H1 (cell line): ENCODE data around the gene MGLL. TPM values are rescaled to one million over a fixed set of nuclear protein-coding genes. Genes with fewer than 3 reads are reported as not detected.

Source experiments
- CTCF ChIA-PET: fragments of 300-600 bp; sonication (Branson Sonifier 250); formaldehyde crosslinking; loops from one replicate; lab custom pipeline; 2021; ENCODE audit not compliant: partially characterized antibody; lab: Charles Lee
- POLR2A ChIA-PET: fragments of 300-600 bp; sonication (Branson Sonifier 250); formaldehyde crosslinking; loops from one replicate; lab custom pipeline; 2021; ENCODE audit warnings: inconsistent platforms; ENCODE audit not compliant: partially characterized antibody; lab: Charles Lee
- DNase-seq, 2 experiments: peaks; one replicate each; pipeline versions ENCODE4 v3.0.0 to v3.0.0-alpha.2; 2010 to 2022; ENCODE audit warnings: low spot score in 2 of 2, low read depth in 1 of 2, mixed read lengths in 1 of 2
- FAIRE-seq: peaks from 2 replicates; lab custom pipeline; 2011; peaks lifted over from hg19 to GRCh38; lab: Jason Lieb, UNC
- H2AFZ ChIP-seq: 2 replicates; pipeline ENCODE4 v1.8.1; 2012; ENCODE audit warnings: low read length, inconsistent platforms
- H2AK5ac ChIP-seq: 2 replicates; pipeline ENCODE4 v1.6.1; 2013; ENCODE audit warnings: low read depth, low read length
- H2BK120ac ChIP-seq: replicated peaks from 2 replicates; pipeline ENCODE3; 2013; ENCODE audit warnings: low read depth, low read length, inconsistent platforms
- H2BK12ac ChIP-seq: 2 replicates; pipeline ENCODE4 v1.6.1; 2013; ENCODE audit warnings: low read depth, low read length
- H2BK15ac ChIP-seq: 2 replicates; pipeline ENCODE4 v1.6.1; 2013; ENCODE audit warnings: low read length
- H2BK20ac ChIP-seq: 2 replicates; pipeline ENCODE4 v1.6.1; 2013; ENCODE audit warnings: low read length
- H2BK5ac ChIP-seq: 2 replicates; pipeline ENCODE4 v1.6.1; 2013; ENCODE audit warnings: low read depth, low read length
- H3K14ac ChIP-seq: 2 replicates; pipeline ENCODE4 v1.6.1; 2013; ENCODE audit warnings: inconsistent platforms; ENCODE audit not compliant: insufficient read length
- H3K18ac ChIP-seq: 2 replicates; pipeline ENCODE4 v1.6.1; 2013; ENCODE audit warnings: low read length; ENCODE audit errors: extremely low read depth
- H3K23ac ChIP-seq: 2 replicates; pipeline ENCODE4 v1.6.1; 2013; ENCODE audit warnings: inconsistent platforms; ENCODE audit not compliant: insufficient read length
- H3K23me2 ChIP-seq: 2 replicates; pipeline ENCODE4 v1.6.1; 2013; ENCODE audit warnings: low read depth, low read length
- H3K27ac ChIP-seq: 2 replicates; pipeline ENCODE4 v1.6.1; 2011; ENCODE audit warnings: low read depth, low read length, inconsistent platforms
- H3K27me3 ChIP-seq, 4 experiments: replicated peaks in 1 of 4; 1 replicate in 1 of 4; 2 replicates in 3 of 4; pipeline versions ENCODE4 v1.6.1 to v1.8.1; 2011 to 2013; ENCODE audit warnings: low read length in 3 of 4, mild to moderate bottlenecking in 3 of 4, inconsistent platforms in 2 of 4, mixed read lengths in 2 of 4, moderate library complexity in 1 of 4; ENCODE audit not compliant: control insufficient read depth in 3 of 4, insufficient read depth in 3 of 4; ENCODE audit errors: extremely low read depth in 1 of 4
- H3K36me3 ChIP-seq, 4 experiments: 2 replicates each; pipeline versions ENCODE4 v1.6.1 to v1.8.1; 2011 to 2013; ENCODE audit warnings: mild to moderate bottlenecking in 4 of 4, low read length in 3 of 4, moderate library complexity in 2 of 4, control low read depth in 1 of 4, inconsistent platforms in 1 of 4; ENCODE audit not compliant: insufficient read depth in 4 of 4, control insufficient read depth in 2 of 4
- H3K4ac ChIP-seq: replicated peaks from 2 replicates; pipeline ENCODE3; 2013; ENCODE audit warnings: low read length, low read depth, mixed read lengths, inconsistent platforms; ENCODE audit not compliant: insufficient read length
- H3K4me1 ChIP-seq, 4 experiments: replicated peaks in 1 of 4; 1 replicate in 1 of 4; 2 replicates in 3 of 4; pipeline versions ENCODE4 v1.6.1 to v1.8.1; 2011 to 2013; ENCODE audit warnings: low read length in 3 of 4, inconsistent platforms in 2 of 4, mixed read lengths in 1 of 4; ENCODE audit not compliant: insufficient read depth in 4 of 4, control insufficient read depth in 3 of 4
- H3K4me2 ChIP-seq, 2 experiments: 2 replicates each; pipeline versions ENCODE4 v1.6.1 to v1.8.1; 2011 to 2013; ENCODE audit warnings: low read depth in 2 of 2, low read length in 2 of 2, control low read depth in 1 of 2, inconsistent platforms in 1 of 2, mild to moderate bottlenecking in 1 of 2; ENCODE audit not compliant: insufficient read depth in 1 of 2
- H3K4me3 ChIP-seq, 4 experiments: fragments of 200-600, 300-600 bp in 1 of 4; sonication (generic), shearing (Covaris generic), sonication (Bioruptor Twin) in 1 of 4; 2 replicates each; pipeline versions ENCODE4 v1.5.1 to v1.8.1; 2011 to 2016; ENCODE audit warnings: low read length in 4 of 4, low read depth in 3 of 4, control low read depth in 2 of 4, inconsistent platforms in 2 of 4, mild to moderate bottlenecking in 2 of 4, mixed read lengths in 1 of 4, moderate library complexity in 1 of 4; ENCODE audit not compliant: insufficient read depth in 2 of 4; ENCODE audit errors: extremely low read depth in 1 of 4
- H3K56ac ChIP-seq: replicated peaks from 2 replicates; pipeline ENCODE3; 2013; ENCODE audit warnings: low read depth, mild to moderate bottlenecking, mixed read lengths, low read length, inconsistent platforms; ENCODE audit not compliant: insufficient read length
- H3K79me1 ChIP-seq: 2 replicates; pipeline ENCODE4 v1.6.1; 2013; ENCODE audit warnings: low read depth, low read length, control low read depth
- H3K79me2 ChIP-seq, 2 experiments: 2 replicates each; pipeline versions ENCODE4 v1.6.1 to v1.8.1; 2012 to 2013; ENCODE audit warnings: low read length in 2 of 2, mild to moderate bottlenecking in 2 of 2, inconsistent platforms in 1 of 2; ENCODE audit not compliant: insufficient read depth in 2 of 2, control insufficient read depth in 1 of 2
- H3K9ac ChIP-seq, 4 experiments: replicated peaks in 1 of 4; 1 replicate in 1 of 4; 2 replicates in 3 of 4; pipeline versions ENCODE4 v1.6.1 to v1.8.1; 2011 to 2013; ENCODE audit warnings: low read depth in 3 of 4, low read length in 3 of 4, control low read depth in 2 of 4, mild to moderate bottlenecking in 2 of 4, moderate library complexity in 2 of 4, inconsistent platforms in 1 of 4; ENCODE audit errors: extremely low read depth in 1 of 4
- H3K9me3 ChIP-seq, 2 experiments: 2 replicates each; pipeline versions ENCODE4 v1.6.1 to v1.8.1; 2012 to 2013; ENCODE audit warnings: mild to moderate bottlenecking in 2 of 2, moderate library complexity in 2 of 2, control low read depth in 1 of 2, inconsistent platforms in 1 of 2, low read depth in 1 of 2, low read length in 1 of 2, mixed read lengths in 1 of 2; ENCODE audit not compliant: insufficient read depth in 2 of 2
- H4K20me1 ChIP-seq, 2 experiments: replicated peaks in 1 of 2; 2 replicates each; pipeline versions ENCODE3 to v1.8.1; 2011 to 2013; ENCODE audit warnings: inconsistent platforms in 2 of 2, low read length in 2 of 2, mild to moderate bottlenecking in 1 of 2; ENCODE audit not compliant: insufficient read depth in 2 of 2, control insufficient read depth in 1 of 2
- H4K5ac ChIP-seq: 2 replicates; pipeline ENCODE4 v1.6.1; 2013; ENCODE audit warnings: low read length, low read depth, mixed read lengths, inconsistent platforms; ENCODE audit not compliant: insufficient read length
- H4K8ac ChIP-seq: 2 replicates; pipeline ENCODE4 v1.8.0; 2013; ENCODE audit warnings: mild to moderate bottlenecking, moderate library complexity, low read length, inconsistent platforms; ENCODE audit not compliant: insufficient read depth; ENCODE audit errors: extremely low read depth
- H4K91ac ChIP-seq: replicated peaks from 2 replicates; pipeline ENCODE3; 2013; ENCODE audit warnings: low read length, mixed read lengths, inconsistent platforms; ENCODE audit not compliant: insufficient read length
- ASH2L ChIP-seq: fragments of 200-600, 300-600 bp; sonication (generic); IDR thresholded peaks from one replicate; pipeline ENCODE4 v1.7.1; 2017; ENCODE audit warnings: low read length
- GABPA ChIP-seq: IDR thresholded peaks from 2 replicates; pipeline ENCODE4 v1.6.1; 2011; ENCODE audit warnings: mild to moderate bottlenecking, low read length, moderate library complexity, borderline replicate concordance; ENCODE audit not compliant: insufficient read depth
- JUN ChIP-seq: IDR thresholded peaks from 2 replicates; pipeline ENCODE4 v1.6.1; 2011; ENCODE audit warnings: low read depth, mild to moderate bottlenecking, improper control_type of control experiment, low read length
- KDM1A ChIP-seq: fragments of 200-600, 300-600 bp; sonication (generic); IDR thresholded peaks from 2 replicates; pipeline ENCODE4 v1.7.1; 2016; ENCODE audit warnings: mild to moderate bottlenecking, low read length, borderline replicate concordance
- PHF8 ChIP-seq: fragments of 200-600 bp; sonication (generic); conservative IDR thresholded peaks from 2 replicates; pipeline ENCODE4 v1.7.1; 2012; ENCODE audit warnings: low read depth, mild to moderate bottlenecking, inconsistent platforms, low read length, moderate library complexity
- SP4 ChIP-seq: IDR thresholded peaks from 2 replicates; pipeline ENCODE4 v1.6.1; 2012; ENCODE audit warnings: low read length, inconsistent platforms
- TEAD4 ChIP-seq: IDR thresholded peaks from 2 replicates; pipeline ENCODE4 v1.6.1; 2012; ENCODE audit warnings: low read depth, low read length, inconsistent platforms, mixed read lengths
- ZNF274 ChIP-seq: IDR thresholded peaks from 2 replicates; pipeline ENCODE4 v1.7.0; 2012; ENCODE audit warnings: low read length, borderline replicate concordance; ENCODE audit errors: extremely low read depth
- WGBS, 2 experiments: shearing (Covaris generic) in 1 of 2; methylation state at CpG; one replicate each; pipeline versions ENCODE4 v1.1.6 to v1.1.7; 2013 to 2015; ENCODE audit warnings: low lambda C conversion rate in 2 of 2, mixed read lengths in 2 of 2, inconsistent platforms in 1 of 2, low coverage in 1 of 2, missing lambda C conversion rate in 1 of 2; ENCODE audit not compliant: insufficient replicate concordance in 2 of 2, insufficient coverage in 1 of 2, insufficient read length in 1 of 2; ENCODE audit errors: extremely low coverage in 1 of 2, missing lambda C conversion rate in 1 of 2; 5-methylcytosine and 5-hydroxymethylcytosine counted together
- polyA plus RNA-seq, 7 experiments: library from polyadenylated mRNA; depleted of rRNA in 3 of 7; stranded (reverse) in 5 of 7; unstranded in 2 of 7; fragments of >200 nt in 5 of 7; fragments of 200-250 nt in 2 of 7; gene quantifications; 1 replicate in 5 of 7; 2 replicates in 1 of 7; 4 replicates in 1 of 7; pipeline versions ENCODE4 v1.2.1 to v1.2.3, GENCODE V29; 2011 to 2013; ENCODE audit warnings: missing spikeins in 2 of 7, mixed read lengths in 2 of 7
- total RNA-seq: library from RNA; stranded (reverse); fragmentation: NEBNext Ultra II Directional; extraction: Animal tissue kit (Norgen Biotek cat#: 25700); gene quantifications from 2 replicates; pipeline ENCODE4 v1.2.1, GENCODE V29; 2021
- TF ChIP-seq, protein P1 (sequence below): IDR thresholded peaks from 2 replicates; pipeline ENCODE4 v1.6.1; 2012; ENCODE audit warnings: inconsistent platforms
- TF ChIP-seq, protein P2 (sequence below): IDR thresholded peaks from 2 replicates; pipeline ENCODE4 v1.6.1; 2011; ENCODE audit warnings: low read depth, mild to moderate bottlenecking, low read length; ENCODE audit not compliant: insufficient read depth

Gene MGLL
- total and polyA plus RNA-seq, 2 of the 8 experiments (the other 6 are each of a cell fraction or from before 2014, with no cell fraction given), result 0.05 to 0.34 TPM

DNA sequence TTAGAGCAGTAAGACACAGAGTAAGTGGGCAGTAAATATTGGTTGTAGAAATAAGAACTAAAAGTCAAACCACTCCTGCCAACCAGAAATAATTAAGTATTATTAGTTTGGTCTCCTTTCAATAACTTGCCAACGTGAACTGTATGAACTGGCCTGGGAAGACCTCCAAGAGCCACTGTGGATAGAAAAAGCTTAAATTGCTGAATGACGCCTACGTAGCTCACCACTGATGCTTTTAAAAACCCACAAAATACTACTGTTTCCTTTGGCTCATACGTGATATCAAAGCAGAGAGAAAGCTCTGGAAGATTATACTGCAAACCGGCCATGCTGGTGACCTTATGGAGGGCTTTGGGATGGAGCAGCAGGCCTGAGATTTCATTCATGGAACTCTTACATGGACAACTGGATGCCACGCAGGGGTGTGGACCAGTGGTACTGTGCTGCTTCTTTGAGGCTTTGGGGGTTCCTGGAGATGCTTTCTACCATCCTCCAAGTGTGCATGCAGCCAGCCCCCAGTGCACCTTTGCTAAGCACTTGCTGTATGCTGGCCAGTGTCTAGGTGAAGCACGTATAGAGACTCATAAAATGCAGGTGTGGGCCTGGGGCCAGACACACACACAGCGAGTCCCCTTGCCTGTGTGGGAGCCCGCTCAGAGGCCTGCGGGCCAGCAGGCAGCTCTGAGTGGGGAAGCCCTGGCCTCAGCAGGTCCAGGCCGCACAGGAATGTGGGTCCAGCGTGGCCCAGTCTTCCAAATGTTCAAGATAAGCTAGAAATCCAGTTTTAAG is 82.8 kb downstream of the MGLL start:
- CTCF ChIA-PET, result interaction anchor here (0.6 to 2.9 kb wide), 7 partner anchors 10 to 888 kb away, joined by 3 to 14 read pairs (median 5); no protein-coding TSS in a partner anchor
- no peak for FAIRE-seq
- TF ChIP-seq PHF8 (no peak), ZNF274 (no peak), TEAD4 (no peak), GABPA (no peak), ASH2L (no peak), JUN (no peak), SP4 (no peak), KDM1A (no peak)
- TF ChIP-seq, protein P1, sequence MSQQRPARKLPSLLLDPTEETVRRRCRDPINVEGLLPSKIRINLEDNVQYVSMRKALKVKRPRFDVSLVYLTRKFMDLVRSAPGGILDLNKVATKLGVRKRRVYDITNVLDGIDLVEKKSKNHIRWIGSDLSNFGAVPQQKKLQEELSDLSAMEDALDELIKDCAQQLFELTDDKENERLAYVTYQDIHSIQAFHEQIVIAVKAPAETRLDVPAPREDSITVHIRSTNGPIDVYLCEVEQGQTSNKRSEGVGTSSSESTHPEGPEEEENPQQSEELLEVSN, result no peak
- TF ChIP-seq, protein P2, sequence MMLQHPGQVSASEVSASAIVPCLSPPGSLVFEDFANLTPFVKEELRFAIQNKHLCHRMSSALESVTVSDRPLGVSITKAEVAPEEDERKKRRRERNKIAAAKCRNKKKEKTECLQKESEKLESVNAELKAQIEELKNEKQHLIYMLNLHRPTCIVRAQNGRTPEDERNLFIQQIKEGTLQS, result no peak

More for the DNA sequence above, 82.8 kb downstream of the MGLL start:
- Histone ChIP-seq H3K14ac (no peak overlapping the region), H3K9ac (no peak overlapping the region), H3K4me2 (no peak overlapping the region), H3K36me3 (no peaks in the 10 kb centered on the region), H2AK5ac (no peak overlapping the region), H3K79me1 (no peaks in the 10 kb centered on the region), H4K20me1 (no peaks in the 10 kb centered on the region), H3K4me3 (no peak overlapping the region), H4K8ac (no peak overlapping the region), H3K79me2 (no peaks in the 10 kb centered on the region), H3K27ac (no peak overlapping the region), H2BK15ac (no peak overlapping the region), H3K23me2 (no peaks in the 10 kb centered on the region), H3K9me3 (no peaks in the 10 kb centered on the region), H2BK5ac (no peak overlapping the region), H3K4ac (no peak overlapping the region), H4K5ac (no peak overlapping the region), H3K4me1 (peaks cover 0 to 2% (median 0%) of the 10 kb centered on the region in 4 experiments; a peak in 1 of 7 replicates), H3K27me3 (no peaks in the 10 kb centered on the region), H2BK120ac (no peak overlapping the region), H3K18ac (no peak overlapping the region), H2AFZ (no peak overlapping the region), H4K91ac (no peak overlapping the region), H2BK20ac (no peak overlapping the region), H3K56ac (no peak overlapping the region), H3K23ac (no peak overlapping the region), H2BK12ac (no peak overlapping the region)
- POLR2A ChIA-PET, result no interaction called here
- DNase-seq, result no peak
- WGBS, 2 experiments, result 83% methylated on average over 12 of the region's 12 CpGs; no CpG with 5 or more reads in 1 of the 2 experiments
